GM12892 (cell line): ENCODE results near the gene KLHL40.

Experiments used
- POLR2A ChIP-seq: IDR thresholded peaks from 2 replicates; pipeline ENCODE4 v1.6.1; 2011; ENCODE audit warnings: low read depth, low read length, control low read depth
- POLR2AphosphoS5 ChIP-seq: IDR thresholded peaks from 2 replicates; pipeline ENCODE4 v1.6.1; 2011; ENCODE audit warnings: low read depth, low read length, control low read depth
- TAF1 ChIP-seq: IDR thresholded peaks from 2 replicates; pipeline ENCODE4 v1.6.1; 2011; ENCODE audit warnings: low read depth, mild to moderate bottlenecking, control low read depth, low read length, borderline replicate concordance

DNA sequence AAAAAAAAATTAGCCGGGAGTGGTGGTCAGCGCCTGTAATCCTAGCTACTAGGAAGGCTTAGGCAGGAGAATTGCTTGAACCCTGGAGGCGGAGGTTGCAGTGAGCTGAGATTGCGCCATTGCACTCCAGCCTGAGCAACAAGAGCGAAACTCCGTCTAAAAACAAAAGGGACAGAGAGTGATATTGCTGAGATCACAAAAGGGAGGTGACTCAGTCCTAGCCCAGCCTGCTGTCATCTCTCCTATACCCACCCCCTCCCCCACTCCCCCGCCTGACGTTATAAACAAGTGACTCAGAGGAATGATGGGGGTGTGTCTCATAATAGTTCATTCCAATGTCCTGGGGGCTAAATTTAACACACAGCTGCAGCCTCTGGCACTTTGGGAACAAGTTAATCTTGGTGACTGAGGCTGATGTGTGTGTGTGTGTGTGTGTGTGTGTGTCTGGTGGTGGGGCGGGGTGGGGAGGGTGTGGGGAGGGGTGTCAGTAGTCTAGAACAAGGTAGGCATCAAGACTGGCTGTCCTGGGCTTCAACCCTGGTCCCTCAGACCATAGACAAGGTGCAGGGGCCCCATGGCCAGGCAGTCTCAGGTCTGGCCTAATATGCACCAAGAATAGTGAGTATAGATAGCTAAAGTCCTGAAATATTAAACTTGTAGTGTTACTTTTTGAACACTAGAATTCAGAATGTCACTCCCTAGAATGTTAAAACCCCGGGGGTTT, 1.3 kb upstream of the KLHL40 start:
- TF ChIP-seq POLR2AphosphoS5 = no peak
- no peak for TF ChIP-seq TAF1
- TF ChIP-seq POLR2A = no peak
